Activated CD4-positive, alpha-beta T cell treated with anti-CD3 and anti-CD28 coated beads, Interleukin-2, amount 10 ng/mL, durations not matched to agents 24 days and 14 days (primary cell): ENCODE measurements around the gene MFNG. TPM values are rescaled to one million over a fixed set of nuclear protein-coding genes. Genes with fewer than 3 reads are reported as not detected.
"Not testable (repeated sequence)": the region's sequence is repeated elsewhere in the genome, so short reads cannot be mapped to it uniquely, and the experiment has no call there.

Experiments
- DNase-seq: peaks from one replicate; pipeline ENCODE4 v3.0.0; 2022
- H3K27ac Mint-ChIP-seq: one replicate; pipeline ENCODE4 v1.8.0; 2022; ENCODE audit warnings: mild to moderate bottlenecking, mixed read lengths
- H3K27me3 Mint-ChIP-seq: one replicate; pipeline ENCODE4 v1.8.0; 2022; ENCODE audit warnings: mixed read lengths
- H3K36me3 Mint-ChIP-seq: one replicate; pipeline ENCODE4 v1.8.0; 2022; ENCODE audit warnings: low read depth, mild to moderate bottlenecking, mixed read lengths
- H3K4me1 Mint-ChIP-seq: one replicate; pipeline ENCODE4 v1.8.0; 2021; ENCODE audit warnings: mixed read lengths
- H3K4me3 Mint-ChIP-seq: one replicate; pipeline ENCODE4 v1.8.0; 2022; ENCODE audit warnings: mild to moderate bottlenecking, moderate library complexity, mixed read lengths
- H3K9me3 Mint-ChIP-seq: one replicate; pipeline ENCODE4 v1.8.0; 2021; ENCODE audit warnings: mixed read lengths
- intact Hi-C: fragments of 100-400 bp; cut with micrococcal nuclease; formaldehyde crosslinking; loops from one replicate; pipeline ENCODE4 v1.15.1; 2023
- total RNA-seq: library from RNA; stranded (reverse); gene quantifications from 2 replicates; pipeline ENCODE4 v1.2.3, GENCODE V29; 2022

The MFNG gene
- total RNA-seq: 207 and 231 TPM in 2 replicates

DNA sequence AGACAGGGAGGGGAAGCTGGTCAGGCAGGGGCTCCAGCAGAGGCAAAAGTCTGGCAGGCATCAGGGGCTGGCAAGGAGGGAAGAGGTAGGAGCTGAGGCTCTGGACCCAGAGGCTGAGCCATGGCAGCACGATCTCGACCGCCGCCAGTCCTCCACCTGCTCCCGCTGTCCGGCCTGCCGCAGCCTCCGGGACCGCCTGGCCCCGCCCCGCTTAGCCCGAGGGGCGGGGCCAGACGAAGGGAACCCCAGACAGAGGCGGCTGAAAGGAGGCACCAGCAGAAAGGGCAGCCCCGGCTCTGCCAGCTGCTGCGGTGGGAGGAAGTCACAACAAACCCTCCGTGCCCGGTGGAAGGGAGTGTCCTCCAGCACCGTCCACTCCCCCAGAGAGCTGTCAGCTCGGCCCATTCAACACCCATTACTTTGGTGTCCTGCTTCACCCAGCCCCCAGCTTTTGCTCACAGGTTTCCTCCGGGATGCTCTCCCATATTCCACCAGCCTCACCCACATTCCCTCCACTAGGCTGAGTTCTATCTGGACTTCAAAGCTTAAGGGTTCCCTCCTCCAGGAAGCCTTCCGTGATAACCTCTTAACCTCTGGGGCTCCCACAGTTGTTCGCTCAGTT, at the start of gene MFNG:
TSS of gene MFNG (minus strand) at position 161 of the 622 bp plus-strand sequence. CDS start 207 bp downstream, outside the sequence.
- Mint-ChIP-seq H3K27ac (peak within 1 kb of the TSS; percentile 96), H3K27me3 (no peaks in the 10 kb centered on the region), H3K36me3 (peaks cover 34% of the 10 kb centered on the region), H3K9me3 (no peaks in the 10 kb centered on the region), H3K4me3 (peak within 1 kb of the TSS; percentile 94), H3K4me1 (peaks cover 41% of the 10 kb centered on the region)
- intact Hi-C loops: no loop called here
- DNase-seq: peak; percentile 93

DNA sequence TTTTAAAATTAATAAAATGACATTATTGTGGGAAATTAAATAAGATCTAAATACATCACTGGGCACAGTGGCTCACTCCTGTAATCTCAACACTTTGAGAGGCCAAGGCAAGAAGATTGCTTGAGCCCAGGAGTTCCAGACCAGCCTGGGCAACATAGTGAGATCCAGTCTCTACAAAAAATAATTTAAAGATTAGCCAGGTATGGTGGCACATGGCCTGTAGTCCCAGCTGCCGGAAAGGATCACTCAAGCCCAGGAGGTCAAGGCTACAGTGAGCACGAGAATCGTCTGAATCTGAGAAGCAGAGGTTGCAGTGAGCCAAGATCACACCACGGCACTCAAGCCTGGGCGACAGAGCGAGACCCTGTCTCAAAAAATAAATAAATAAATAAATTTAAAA, 49.0 kb upstream of the MFNG start:
- intact Hi-C loops: loop anchor here (5.0 kb wide), 1 partner anchor 142 kb away; the partner anchor contains the start of gene LGALS1

DNA sequence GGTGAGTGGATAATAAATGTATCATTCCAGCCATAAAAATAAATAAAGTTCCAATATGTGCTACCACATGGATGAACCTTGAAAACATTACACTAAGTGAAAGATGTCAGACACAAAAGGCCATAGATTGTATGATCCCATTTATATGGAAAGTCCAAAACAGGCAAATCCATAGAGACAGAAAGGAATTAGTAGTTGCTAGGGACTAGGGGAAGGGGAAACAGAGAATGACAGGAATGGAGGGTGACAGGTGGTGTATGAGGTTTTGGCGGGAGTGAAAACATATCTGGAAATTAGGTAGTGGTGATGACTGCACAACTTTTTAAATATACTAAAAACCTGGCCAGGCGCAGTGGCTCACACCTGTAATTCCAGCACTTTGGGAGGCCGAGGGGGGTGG, 48.3 kb upstream of the MFNG start:
- H3K9me3 Mint-ChIP-seq: no peaks in the 10 kb centered on the region
- intact Hi-C loops: no loop called here
- no peak for DNase-seq
- H3K4me1 Mint-ChIP-seq: peaks cover 27% of the 10 kb centered on the region
- H3K27ac Mint-ChIP-seq: peak overlapping the region; percentile 65
- H3K27me3 Mint-ChIP-seq: peaks cover 8% of the 10 kb centered on the region
- H3K4me3 Mint-ChIP-seq: no peak overlapping the region
- H3K36me3 Mint-ChIP-seq: no peaks in the 10 kb centered on the region

More for the DNA sequence above, 49.0 kb upstream of the MFNG start:
- H3K4me3 Mint-ChIP-seq: no peak overlapping the region
- H3K9me3 Mint-ChIP-seq: no peaks in the 10 kb centered on the region
- DNase-seq: no peak
- no peak overlapping the region for H3K27ac Mint-ChIP-seq
- peaks cover 21% of the 10 kb centered on the region for H3K4me1 Mint-ChIP-seq
- H3K27me3 Mint-ChIP-seq: peaks cover 9% of the 10 kb centered on the region
- H3K36me3 Mint-ChIP-seq: no peaks in the 10 kb centered on the region

GRCh38 chr22:37533995-37534394, 47.8 kb upstream of the MFNG start:
- Mint-ChIP-seq H3K36me3 (no peaks in the 10 kb centered on the region), H3K4me3 (peak overlapping the region; percentile 11), H3K27ac (peak overlapping the region; percentile 65), H3K4me1 (peaks cover 27% of the 10 kb centered on the region), H3K9me3 (no peaks in the 10 kb centered on the region), H3K27me3 (peaks cover 8% of the 10 kb centered on the region)
- DNase-seq: peak; percentile 73
- intact Hi-C loops: no loop called here

DNA sequence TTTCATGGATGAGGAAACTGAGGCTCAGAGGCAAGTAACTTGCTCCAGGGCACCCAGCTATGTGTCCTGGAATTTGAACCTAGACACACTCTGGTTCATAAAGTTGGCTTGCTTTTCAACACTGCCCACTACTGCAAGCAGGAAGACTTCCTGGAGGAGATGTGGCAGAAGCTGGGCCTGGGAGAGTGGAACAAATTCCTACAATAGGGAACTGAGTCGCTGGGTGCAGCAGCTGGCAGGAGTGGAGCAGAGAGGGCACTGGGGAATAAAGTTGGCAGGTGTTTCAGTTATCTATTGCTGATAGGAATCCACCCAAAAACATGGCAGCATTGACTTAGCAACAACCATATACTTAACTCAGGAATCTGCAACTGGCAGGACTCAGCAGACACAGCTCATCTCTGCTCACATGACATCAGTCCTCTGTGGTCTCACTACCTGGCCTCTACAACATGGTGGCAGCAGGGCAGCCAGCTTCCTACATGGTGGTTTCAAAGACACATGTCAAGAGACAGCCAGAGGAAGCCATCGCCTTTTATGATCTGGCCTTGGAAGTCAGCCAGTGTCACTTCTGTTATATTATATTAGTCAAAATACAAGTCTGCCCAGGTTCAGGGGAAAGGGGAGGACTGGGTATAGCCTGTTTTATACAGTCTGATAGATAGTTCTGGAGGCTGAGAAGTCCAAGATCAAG, 43.6 kb upstream of the MFNG start:
- H3K27me3 Mint-ChIP-seq: peaks cover 7% of the 10 kb centered on the region
- H3K4me3 Mint-ChIP-seq: no peak overlapping the region
- no peak overlapping the region for H3K27ac Mint-ChIP-seq
- DNase-seq: no peak
- H3K36me3 Mint-ChIP-seq: no peaks in the 10 kb centered on the region
- intact Hi-C loops: no loop called here
- no peaks in the 10 kb centered on the region for H3K9me3 Mint-ChIP-seq
- H3K4me1 Mint-ChIP-seq: peaks cover 26% of the 10 kb centered on the region

DNA sequence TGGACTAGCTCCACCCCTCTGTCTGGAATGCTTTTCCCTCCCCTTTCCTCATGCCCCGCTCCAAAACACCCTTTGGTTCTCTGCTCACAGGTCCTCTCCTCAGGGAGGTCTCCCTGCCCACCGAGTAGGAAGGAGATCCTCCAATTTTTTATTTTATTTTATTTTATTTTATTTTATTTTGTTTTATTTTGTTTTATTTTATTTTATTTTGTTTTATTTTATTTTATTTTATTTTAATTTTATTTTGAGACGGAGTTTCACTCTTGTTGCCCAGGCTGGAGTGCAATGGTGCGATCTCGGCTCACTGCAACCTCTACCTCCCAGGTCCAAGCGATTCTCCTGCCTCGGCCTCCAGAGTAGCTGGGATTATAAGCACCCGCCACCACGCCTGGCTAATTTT, 41.8 kb upstream of the MFNG start:
- H3K27me3 Mint-ChIP-seq: peaks cover 11% of the 10 kb centered on the region

GRCh38 chr22:37527081-37527752, 41.0 kb upstream of the MFNG start:
- H3K4me3 Mint-ChIP-seq, H3K27ac Mint-ChIP-seq, H3K36me3 Mint-ChIP-seq, H3K9me3 Mint-ChIP-seq, DNase-seq, intact Hi-C loops: not testable (repeated sequence)
- Mint-ChIP-seq H3K27me3 (peaks cover 19% of the 10 kb centered on the region), H3K4me1 (peaks cover 13% of the 10 kb centered on the region)

More for the DNA sequence above, 41.8 kb upstream of the MFNG start:
- H3K4me1 Mint-ChIP-seq: peaks cover 13% of the 10 kb centered on the region
- H3K9me3 Mint-ChIP-seq, DNase-seq, H3K4me3 Mint-ChIP-seq, intact Hi-C loops, H3K27ac Mint-ChIP-seq, H3K36me3 Mint-ChIP-seq: not testable (repeated sequence)

GRCh38 chr22:37526376-37526775, 40.2 kb upstream of the MFNG start:
- no peaks in the 10 kb centered on the region for H3K36me3 Mint-ChIP-seq
- H3K4me1 Mint-ChIP-seq: peaks cover 13% of the 10 kb centered on the region
- H3K27ac Mint-ChIP-seq: no peak overlapping the region
- H3K9me3 Mint-ChIP-seq: no peaks in the 10 kb centered on the region
- DNase-seq: no peak
- H3K27me3 Mint-ChIP-seq: peaks cover 26% of the 10 kb centered on the region
- intact Hi-C loops: no loop called here
- H3K4me3 Mint-ChIP-seq: no peak overlapping the region

GRCh38 chr22:37525746-37526350, 39.7 kb upstream of the MFNG start:
- intact Hi-C loops: no loop called here
- Mint-ChIP-seq H3K4me1 (peaks cover 13% of the 10 kb centered on the region), H3K9me3 (no peaks in the 10 kb centered on the region)

DNA sequence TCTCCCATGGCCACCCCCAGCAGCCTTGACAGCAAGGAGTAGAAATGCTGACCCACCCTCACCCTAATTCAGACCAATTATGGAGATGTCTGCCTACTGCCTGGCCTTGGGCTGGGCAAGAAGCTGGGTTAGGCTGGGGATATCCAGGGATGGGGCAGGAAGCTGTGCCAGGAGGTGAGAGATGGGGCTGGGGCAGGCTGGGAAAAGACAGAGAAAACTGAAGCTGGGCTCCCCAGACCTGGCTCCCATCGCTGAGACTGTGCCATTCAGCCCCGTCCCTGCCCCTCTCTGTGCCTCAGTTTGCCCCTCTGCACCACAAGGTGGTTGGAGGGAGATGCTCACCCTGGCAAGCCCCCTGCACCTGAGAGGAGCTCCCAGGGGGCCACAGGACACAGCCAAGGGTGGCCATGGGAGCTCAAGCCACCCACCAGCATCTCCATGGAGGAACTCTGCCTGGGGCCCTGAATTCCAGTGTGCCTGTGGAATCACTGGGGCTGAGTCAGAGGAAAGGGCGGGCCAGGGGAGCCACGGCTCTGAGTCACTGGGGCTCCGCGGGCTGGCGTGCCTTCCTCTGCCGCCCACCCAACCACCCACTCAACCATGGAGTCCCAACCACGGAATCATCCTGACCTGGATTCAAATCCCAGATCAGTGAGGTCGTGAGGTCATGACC, 39.0 kb upstream of the MFNG start:
- no peaks in the 10 kb centered on the region for H3K9me3 Mint-ChIP-seq
- H3K36me3 Mint-ChIP-seq: no peaks in the 10 kb centered on the region
- DNase-seq: no peak
- H3K4me1 Mint-ChIP-seq: peaks cover 13% of the 10 kb centered on the region
- intact Hi-C loops: no loop called here
- peaks cover 33% of the 10 kb centered on the region for H3K27me3 Mint-ChIP-seq
- peak overlapping the region; percentile 37 for H3K27ac Mint-ChIP-seq
- H3K4me3 Mint-ChIP-seq: no peak overlapping the region

More at GRCh38 chr22:37525746-37526350, 39.7 kb upstream of the MFNG start:
- Mint-ChIP-seq H3K4me3 (no peak overlapping the region), H3K27ac (peak overlapping the region; percentile 65), H3K36me3 (no peaks in the 10 kb centered on the region), H3K27me3 (peaks cover 29% of the 10 kb centered on the region)
- no peak for DNase-seq

DNA sequence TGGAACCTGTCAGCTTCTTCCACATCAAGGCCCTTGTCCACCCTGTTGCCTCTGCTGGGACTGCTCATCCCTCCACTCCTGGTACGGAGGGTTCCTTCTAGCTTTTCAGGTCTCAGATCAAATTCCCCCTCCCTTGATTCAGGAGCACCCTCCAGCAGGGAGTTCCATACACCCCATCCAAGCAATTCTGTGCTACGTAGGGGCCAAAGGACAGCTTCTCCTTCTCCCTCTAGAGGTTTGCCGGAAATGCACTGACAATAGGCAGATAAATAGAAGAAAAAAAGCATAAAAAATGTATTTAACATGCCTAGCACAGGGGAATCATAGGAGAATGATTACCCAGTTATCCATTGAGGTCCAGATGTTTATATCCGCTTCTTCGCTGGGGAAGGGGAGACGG, 36.3 kb upstream of the MFNG start:
- no peak for DNase-seq
- H3K4me1 Mint-ChIP-seq: peaks cover 12% of the 10 kb centered on the region

GRCh38 chr22:37521236-37521739, 35.1 kb upstream of the MFNG start:
- H3K9me3 Mint-ChIP-seq: no peaks in the 10 kb centered on the region
- no peak overlapping the region for H3K4me3 Mint-ChIP-seq
- H3K36me3 Mint-ChIP-seq: no peaks in the 10 kb centered on the region
- DNase-seq: no peak
- intact Hi-C loops: no loop called here
- peaks cover 54% of the 10 kb centered on the region for H3K27me3 Mint-ChIP-seq
- H3K4me1 Mint-ChIP-seq: peaks cover 12% of the 10 kb centered on the region
- no peak overlapping the region for H3K27ac Mint-ChIP-seq

More for the DNA sequence above, 36.3 kb upstream of the MFNG start:
- no peak overlapping the region for H3K27ac Mint-ChIP-seq
- no peaks in the 10 kb centered on the region for H3K36me3 Mint-ChIP-seq
- H3K27me3 Mint-ChIP-seq: peaks cover 49% of the 10 kb centered on the region
- no peaks in the 10 kb centered on the region for H3K9me3 Mint-ChIP-seq
- H3K4me3 Mint-ChIP-seq: no peak overlapping the region
- intact Hi-C loops: no loop called here

DNA sequence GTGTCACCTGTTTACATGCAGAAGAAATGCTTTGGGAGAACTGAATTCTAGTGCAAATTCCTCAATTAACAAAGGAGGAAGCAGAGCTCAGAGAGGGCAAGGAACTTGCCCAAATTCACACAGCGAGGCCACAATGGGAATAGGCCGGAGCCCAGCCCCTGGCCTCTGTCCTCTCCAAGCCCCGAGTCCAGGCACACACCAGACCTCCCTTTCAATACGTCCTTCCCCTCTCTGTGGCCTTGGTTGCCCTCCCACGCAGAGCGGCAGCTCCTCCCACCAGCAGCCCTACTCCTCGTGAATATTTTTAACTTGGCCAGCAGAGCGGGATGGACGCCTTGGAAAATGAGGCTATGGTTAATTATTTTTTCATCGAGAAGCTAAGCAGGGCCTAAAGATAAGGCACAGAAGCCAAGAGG, 34.6 kb upstream of the MFNG start:
- no peak overlapping the region for H3K27ac Mint-ChIP-seq
- H3K27me3 Mint-ChIP-seq: peaks cover 57% of the 10 kb centered on the region
- DNase-seq: no peak
- H3K4me3 Mint-ChIP-seq: no peak overlapping the region
- intact Hi-C loops: no loop called here
- H3K4me1 Mint-ChIP-seq: peaks cover 8% of the 10 kb centered on the region
- no peaks in the 10 kb centered on the region for H3K9me3 Mint-ChIP-seq
- H3K36me3 Mint-ChIP-seq: no peaks in the 10 kb centered on the region
